HUDEP-2 (cell line): Measurements from ENCODE around the gene ZNF674.
A peak's percentile ranks its signal among the peaks of the same experiment; 100 is the strongest.

Experiments
- DNase-seq, 76 experiments: peaks; one replicate each; lab custom pipeline; 2025; ENCODE audit not compliant: unreplicated experiment in 76 of 76; lab: John Stamatoyannopoulos, UW

ZNF674 gene

DNA sequence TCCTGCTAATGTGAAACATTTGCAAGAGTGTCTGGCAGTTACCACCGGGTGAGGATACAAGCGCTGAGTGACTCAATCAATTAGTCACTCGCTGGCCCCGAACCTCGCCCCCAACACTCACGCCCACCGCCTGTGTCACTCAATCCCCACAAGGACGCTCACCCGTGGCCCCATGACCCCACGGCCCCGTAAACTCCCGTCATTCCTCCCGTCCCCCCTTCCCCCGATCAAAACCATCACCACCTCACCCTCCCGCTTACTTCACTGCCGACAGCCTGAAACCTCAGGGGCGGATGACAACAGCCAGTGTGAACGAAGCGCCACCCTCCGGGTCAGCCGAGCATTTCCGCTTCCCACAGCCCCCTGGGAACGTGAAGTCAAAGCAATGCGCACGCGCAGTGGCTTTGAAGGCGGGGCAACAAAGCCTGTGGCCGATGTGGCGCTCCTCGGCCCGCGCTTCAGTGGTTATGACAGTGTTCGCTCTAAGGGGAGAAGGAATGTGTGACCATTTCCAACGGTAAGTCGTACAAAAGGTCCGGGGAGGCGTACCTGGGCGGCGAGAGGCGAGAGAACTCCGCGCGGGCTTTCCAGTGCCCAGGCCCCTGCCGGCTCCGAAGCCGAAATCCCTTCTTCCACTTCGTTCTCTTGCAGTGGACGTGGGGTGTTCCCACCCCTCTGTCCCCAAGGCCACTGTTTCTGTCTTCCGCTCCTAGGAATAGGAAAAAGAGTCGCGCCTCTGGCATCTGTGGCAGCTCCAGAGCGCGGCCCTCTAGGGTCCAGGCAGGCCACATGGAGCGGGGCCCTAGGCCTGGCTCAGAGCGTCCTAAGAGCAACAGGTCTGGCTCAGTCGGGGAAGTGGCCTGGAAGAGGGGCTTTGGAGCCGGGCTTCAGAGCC is at the start of gene ZNF674:
Gene ZNF674 (minus strand): TSS at position 311 of the 895 bp plus-strand sequence. CDS start 3,334 bp downstream, outside the sequence.
- peak in 75 of 76 experiments; percentile 12 to 88 (median 75) for DNase-seq

DNA sequence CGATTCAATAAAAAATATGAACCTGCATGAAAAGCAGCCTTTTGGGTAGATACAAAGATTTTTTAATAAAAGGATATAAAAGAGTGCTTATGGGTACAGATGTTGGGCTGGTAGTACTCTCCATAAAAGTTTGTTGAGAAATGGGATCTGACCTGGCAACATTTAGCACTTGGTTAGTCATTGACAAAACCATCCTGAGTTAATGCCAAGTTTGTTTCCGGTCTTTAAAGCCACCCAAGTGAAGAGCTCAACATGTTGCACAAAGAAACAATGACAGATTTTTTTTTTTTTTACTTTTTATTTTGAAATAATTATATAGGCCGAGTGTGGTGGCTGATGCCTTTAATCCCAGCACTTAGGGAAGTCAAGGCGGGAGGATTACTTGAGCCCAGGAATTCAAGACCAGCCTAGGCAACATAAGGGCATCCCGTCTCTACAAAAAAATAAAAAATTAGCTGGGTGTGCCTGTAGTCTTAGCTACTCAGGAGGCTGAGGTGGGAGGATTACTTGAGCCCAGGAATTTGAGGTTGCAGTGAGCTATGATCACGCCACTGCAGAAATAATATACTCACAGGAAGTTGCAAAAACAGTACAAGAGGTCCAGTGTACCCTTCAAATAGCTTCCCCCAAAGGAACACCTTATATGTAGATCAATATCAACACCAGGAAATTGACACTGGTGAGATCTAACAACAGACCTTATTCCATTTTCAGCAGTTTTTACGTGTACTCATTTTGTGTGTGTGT is 44.9 kb upstream of the ZNF674 start:
- no peak for DNase-seq

DNA sequence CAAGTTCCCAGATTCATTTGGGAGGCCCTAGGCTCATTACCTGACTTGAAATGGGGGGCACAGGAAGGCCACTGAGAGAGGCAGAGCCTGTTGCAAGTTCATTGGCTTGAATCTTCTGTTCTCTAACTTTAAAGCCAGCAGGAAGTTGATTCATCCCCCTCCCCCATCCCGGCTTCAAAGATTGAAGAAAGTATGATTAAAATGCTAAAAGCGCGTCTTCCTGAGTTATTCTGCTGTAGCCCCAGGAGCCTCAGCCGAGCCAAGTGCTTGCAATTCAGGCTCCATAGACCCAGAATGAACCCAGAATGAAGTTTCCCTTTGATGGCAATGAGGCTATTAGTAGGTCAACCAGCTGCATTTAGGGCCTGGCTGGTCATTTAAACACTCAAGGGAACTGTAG is 43.0 kb upstream of the ZNF674 start:
- DNase-seq = peak in 1 of 76 experiments; percentile 2

DNA sequence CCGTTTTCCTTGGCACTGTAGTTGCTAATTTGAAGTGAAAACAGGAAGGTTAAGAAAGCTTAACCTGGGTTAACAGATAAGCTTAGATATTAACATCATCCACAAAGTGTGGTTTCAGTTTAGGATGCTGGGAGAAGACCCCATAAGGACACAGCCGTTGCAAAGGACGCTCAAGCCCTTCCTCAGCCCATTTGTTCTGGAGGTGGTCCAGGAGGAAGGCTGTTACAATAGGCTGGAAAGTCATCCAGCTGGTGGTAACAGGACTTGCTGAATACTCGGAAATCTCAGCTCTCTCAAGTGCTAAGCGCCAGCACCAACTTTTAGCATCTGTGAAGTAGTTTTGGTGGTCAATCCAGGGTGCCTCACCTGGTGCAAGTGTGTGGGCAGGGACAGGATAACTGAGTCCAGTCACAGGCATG is 42.5 kb upstream of the ZNF674 start:
- no peak for DNase-seq

DNA sequence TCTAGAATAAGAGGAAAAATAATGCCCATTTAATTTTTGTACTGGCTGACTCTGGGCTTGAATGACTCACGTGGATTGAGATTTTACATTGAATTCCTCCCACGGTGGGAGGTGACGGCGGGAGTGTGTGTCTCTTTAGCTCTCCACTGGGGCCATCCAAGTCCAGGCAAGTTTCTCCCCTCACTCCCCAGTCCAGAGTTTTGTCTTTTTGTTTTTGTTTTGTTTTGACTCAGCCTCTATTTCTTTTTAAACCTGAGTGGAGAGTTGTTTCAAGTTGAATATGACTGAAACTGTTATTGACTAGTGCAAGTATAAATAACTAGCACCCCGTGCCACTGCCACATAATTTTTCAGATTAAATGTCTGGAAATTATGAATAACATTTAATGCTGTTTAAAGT is 41.9 kb upstream of the ZNF674 start:
- DNase-seq = no peak

DNA sequence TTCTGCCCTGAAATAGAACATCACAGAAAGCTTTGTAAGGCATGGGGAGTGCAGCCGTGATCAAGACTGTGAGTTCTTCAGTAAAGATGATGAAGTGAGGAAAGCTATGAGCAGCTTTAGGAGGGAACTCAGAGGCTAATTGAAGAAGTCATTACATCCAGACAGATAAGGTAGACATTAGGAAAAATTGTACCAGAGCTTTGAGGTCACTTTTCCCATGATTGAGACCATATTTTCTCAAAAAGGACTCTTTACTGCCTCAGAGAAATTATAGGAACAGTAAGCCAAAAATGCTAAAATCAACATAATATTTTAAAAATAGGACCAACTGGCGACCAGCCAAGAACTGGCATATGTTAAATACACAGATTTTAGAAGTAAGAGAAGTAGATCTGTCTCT is 39.5 kb upstream of the ZNF674 start:
- no peak for DNase-seq

DNA sequence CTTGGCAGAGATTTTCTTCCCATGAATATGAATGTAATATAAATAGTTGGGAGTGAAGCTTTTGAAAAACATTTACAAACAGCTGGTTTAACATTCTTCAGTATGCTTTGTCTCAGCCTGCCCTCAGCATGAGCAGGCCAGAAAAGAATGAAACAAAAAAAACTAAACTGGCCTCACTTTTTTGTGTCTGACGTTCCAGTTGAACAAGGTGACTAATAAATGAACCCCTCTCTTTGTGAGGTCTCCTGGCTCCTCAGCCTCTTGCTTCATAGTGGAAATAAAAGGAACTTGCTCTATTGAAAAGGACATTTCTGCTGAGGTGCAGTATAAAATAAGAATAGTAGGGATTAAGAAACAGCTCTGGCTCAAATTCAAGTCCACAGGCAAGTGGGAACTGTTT is 37.7 kb upstream of the ZNF674 start:
- no peak for DNase-seq

DNA sequence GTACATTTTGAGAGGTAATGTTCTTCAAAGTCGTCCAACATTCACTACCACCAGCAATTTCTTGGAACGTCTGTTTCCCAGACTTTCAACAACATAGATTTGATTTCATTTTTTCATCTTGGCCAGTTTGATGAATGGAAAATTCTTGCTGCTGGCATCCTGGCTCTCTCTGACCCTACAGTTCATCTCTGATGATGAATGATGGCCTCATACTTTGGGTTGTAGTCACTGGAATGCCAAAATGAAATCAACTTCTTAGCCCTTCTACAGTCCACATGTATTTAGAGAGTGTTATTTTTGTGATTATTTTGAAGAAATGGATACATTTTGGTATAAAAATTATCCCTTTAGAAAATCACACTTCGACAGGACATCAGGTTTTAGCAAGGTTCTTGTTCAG is 37.1 kb upstream of the ZNF674 start:
- DNase-seq = no peak

DNA sequence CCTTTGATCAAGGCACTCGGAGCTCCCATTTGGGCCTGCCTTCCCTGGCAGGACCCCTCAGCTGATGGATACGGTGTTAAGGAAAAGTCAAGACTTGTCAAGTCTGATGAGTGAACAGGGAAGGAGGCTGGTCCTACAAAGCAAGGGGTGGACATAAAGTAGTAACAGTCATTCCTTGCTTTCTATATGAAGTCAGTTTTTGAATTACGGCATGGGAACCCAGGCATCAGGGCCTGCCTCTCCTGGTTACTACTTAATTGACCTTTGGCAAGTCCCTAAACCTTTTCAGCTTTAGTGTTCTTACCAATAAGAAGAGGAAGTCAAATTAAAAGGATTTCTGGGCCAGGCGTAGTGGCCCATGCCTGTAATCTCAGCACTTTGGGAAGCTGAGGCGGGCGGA is 35.4 kb upstream of the ZNF674 start:
- no peak for DNase-seq

DNA sequence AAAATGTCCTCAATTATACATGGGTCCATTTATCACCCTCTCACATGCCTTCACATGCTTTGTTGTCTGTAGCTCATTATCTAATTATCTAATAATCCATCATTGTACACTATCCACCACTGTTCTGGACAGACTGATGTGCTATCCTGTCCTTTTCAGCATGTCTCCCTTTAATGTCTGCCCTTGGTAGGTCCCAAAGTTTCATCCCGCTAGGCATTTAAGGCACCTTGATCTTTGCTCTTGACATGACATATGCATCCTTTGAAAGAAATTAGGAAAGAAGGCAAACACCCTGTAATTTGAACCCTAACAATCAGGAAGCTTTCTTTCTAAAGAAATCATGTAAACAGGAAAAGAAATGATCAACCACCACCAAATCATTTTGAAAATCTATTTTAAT is 34.0 kb upstream of the ZNF674 start:
- DNase-seq = no peak

DNA sequence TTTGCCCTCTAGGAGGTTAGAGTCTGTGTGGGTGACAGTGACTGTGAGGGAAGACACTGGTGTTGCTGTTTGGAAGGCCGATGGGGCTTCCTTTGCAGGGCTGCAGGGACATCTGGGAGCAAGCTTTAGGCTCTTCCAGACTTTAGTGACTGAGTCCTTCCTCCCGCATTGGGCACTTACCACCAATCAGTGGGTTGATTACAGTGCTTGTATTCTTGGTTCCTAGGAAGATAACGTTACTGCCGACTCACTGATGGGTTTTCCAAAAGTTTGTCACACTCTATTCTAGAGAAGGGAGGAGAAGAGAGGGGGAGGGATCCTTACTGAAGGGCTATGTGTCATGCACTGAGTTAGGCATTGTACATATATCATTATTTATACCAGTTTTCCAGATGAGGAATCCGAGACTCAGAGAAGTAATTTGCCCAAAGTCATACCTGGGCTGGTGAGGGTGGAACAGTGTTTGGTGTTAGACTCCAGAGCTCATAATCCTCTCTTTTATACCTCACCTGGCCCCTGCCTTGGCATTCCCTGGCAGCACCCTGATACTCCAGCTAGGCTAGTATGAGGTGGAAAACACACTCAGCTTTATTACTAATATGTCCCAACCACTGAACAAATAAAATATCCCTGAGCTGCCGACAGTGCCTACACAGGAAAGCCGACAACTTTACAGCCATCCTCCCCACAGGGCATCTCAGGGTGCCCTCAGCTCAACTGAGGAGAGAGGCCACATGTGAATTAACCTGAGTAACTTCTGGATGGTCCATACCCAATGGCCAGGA is 32.2 kb upstream of the ZNF674 start:
- DNase-seq = no peak

DNA sequence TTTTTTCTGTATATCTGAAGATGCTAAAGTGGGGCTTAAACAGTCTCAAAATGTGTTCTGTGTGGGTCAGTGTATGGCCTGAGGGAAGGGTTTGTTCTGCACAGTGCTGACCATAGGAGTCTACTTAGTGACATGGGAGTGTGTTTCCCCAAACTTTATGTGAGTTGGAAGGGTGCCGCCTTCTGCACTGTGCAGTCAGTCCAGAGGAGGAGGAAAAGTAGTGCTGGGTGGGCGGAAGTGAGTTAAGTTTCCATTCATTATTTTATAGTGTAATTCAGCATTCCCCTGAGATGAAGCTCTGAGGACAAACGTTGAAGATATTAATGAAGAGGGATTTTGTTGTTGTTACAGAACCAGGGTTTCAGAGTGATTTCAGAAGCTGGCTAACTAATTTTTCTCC is 31.2 kb upstream of the ZNF674 start:
- no peak for DNase-seq

DNA sequence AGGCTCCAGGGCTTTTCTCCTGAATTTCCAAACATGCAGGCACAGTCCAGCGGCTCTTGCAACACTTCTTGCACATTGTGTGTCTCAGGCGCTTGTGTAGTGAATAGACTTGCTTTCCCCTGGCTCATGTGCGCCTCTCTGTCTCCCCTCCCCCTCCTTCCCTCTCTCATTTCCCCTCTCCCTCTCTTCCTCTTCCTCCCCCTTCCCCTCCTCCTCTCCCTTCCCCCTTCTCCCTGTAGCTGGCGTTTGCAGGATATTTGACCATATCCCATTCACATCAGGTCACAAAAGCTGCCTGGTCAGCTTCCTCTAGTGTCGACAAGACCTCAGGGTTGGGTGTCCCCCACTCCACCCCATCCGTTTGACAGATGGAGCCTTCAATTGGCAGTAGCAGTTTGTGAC is 30.8 kb upstream of the ZNF674 start:
- peak in 1 of 76 experiments; percentile 0 for DNase-seq

DNA sequence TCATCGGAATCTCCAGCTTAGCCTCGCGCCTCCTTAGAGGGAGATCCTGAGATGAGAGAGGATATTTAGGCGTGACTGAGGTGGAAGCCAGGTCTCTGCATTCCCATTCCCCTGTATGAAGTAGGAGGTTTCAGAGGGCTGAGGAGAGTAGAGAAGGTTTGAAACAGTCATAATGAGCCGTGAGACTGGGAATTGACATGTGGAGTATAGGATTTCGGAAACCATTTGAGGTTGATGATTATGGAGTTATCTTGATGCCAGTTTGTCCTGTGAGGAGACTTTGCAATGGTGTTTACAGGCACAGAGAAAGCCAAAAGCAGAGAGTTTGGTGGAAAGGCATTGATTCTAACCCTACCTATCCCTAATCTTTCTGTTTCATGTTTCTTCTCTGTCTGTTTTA is 30.4 kb upstream of the ZNF674 start:
- DNase-seq = no peak

DNA sequence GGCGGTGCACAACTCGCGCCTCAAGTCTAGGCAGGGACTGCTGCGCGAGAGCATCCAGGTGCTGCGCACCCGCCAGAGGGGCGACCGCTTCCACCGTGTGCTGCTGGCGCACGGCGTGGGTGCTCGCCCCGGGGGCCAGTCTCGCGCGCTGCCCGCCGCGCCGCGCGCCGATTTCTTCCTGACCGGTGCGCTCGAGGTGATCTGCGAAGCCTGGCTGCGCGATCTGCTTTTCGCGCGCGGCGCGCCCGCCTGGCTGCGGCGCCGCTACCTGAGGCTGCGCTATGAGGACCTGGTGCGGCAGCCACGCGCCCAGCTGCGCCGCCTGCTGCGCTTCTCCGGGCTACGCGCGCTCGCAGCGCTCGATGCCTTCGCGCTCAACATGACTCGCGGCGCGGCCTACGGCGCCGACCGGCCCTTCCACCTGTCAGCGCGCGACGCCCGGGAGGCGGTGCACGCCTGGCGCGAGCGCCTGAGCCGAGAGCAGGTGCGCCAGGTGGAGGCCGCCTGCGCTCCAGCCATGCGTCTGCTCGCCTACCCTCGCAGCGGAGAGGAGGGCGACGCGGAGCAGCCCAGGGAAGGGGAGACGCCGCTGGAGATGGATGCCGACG is 29.7 kb upstream of the ZNF674 start:
- DNase-seq = peak in 10 of 76 experiments; percentile 1 to 16 (median 2)

DNA sequence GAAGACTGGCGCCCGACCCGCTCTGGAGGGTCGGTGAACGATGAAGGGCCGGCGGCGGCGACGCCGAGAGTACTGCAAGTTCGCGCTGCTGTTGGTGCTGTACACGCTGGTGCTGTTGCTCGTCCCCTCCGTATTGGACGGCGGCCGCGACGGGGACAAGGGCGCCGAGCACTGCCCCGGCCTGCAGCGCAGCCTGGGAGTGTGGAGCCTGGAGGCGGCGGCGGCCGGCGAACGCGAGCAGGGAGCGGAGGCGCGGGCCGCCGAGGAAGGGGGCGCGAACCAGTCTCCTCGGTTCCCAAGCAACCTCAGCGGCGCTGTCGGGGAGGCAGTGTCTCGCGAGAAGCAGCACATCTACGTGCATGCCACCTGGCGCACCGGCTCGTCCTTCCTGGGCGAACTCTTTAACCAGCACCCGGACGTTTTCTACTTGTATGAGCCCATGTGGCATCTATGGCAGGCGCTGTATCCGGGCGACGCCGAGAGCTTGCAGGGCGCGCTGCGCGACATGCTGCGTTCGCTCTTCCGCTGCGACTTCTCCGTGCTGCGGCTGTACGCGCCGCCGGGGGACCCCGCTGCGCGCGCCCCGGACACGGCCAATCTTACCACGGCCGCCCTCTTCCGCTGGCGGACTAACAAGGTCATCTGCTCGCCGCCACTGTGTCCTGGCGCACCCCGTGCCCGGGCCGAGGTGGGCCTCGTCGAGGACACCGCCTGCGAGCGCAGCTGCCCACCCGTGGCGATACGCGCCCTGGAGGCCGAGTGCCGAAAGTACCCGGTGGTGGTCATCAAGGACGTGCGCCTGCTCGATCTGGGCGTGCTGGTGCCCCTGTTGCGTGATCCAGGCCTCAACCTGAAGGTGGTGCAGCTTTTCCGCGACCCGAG is 28.9 kb upstream of the ZNF674 start:
- DNase-seq = peak in 30 of 76 experiments; percentile 0 to 42 (median 7)

DNA sequence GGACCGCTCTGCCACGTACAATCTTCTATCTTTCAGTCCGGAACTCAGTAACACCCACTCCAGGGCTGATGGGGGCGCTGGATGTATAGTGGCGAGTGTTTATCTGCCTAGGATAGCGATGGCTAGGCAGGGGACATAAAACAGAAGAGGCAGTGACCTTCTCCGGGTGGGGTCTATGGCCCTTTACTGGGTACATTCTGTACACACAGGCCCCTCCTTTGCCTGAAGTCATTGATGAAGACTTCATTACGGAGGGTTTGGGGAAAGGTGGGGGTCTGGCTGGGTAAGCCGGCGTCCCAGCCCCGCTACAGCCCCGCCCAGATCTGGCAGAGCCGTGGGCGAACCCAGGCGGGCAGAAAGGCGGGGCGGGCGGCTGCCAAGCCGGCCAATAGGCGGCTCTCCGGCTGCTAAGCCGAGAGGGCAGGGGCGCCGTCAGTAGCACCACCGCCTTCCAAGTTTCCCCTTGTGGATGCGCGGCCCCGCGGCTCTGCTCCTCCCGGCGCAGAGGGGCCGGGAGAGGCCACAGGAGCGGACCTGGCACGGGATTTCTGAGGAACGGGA is 28.2 kb upstream of the ZNF674 start, which contains the start of gene CHST7:
Gene CHST7 (plus strand): TSS at position 435 of the 561 bp plus-strand sequence. CDS start 167 bp downstream, outside the sequence.
- DNase-seq = peak in 65 of 76 experiments; percentile 0 to 70 (median 27)

DNA sequence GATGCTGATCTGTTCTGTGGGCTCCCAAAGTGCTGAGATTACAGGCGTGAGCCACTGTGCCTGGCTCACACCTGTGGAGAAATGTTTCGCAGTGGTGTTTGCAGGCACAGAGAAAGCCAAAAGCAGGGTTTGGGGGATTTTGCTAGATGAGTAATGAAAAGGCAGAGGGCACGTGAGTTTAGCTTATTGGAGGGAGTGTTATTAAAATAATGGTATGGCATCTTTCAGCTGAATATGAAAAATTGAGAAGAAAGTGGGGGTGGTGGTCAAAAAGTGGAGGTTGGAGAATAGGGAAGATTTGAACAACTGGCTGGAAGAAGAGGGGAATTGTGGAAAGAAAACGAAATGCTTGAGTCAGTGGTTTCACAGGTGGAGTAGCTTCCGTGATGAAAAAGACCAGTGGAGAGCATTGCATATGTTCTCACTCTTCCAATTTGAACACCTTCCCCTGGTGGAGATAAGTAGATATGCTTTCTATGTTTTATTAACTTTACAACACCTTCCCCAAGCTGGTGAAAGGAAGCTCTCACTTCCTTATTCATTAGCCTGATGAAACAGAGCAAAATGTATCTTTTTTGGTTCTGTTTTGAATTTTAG is 27.2 kb upstream of the ZNF674 start:
- no peak for DNase-seq
